ENCODE data around the gene PDE6A. TPM values are rescaled to one million over a fixed set of nuclear protein-coding genes. Genes with fewer than 3 reads are reported as not detected.

Gene PDE6A
- total and polyA plus RNA-seq, 7 experiments from 2014 or later: 0.11 TPM; not detected in 6

DNA sequence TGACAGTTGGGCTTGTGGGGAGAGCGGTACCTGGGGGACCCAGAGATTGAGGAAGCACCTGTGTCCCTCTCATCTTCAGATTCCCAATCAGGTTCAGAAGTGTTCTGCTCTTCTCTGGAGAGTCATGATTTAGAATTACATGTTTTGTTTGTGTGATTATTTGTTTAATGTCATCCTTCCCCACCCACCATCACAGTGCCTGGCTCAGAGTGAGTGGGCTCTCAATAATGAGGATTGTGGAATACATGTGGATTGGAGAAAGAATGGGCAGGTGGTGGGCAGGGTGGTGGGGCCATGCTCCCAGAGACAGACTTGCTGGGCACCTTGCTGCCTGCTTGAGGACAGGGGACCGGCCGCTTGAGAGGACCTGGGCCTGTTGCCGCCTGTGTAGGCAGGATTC is 126.5 kb downstream of the PDE6A start:
- Histone ChIP-seq H3K4me3 (ENCODE audit: low read length) (no peak overlapping the region), H3K4me1 (ENCODE audit: control insufficient read depth in 2 of 2, insufficient read depth in 2 of 2, low read length in 2 of 2) (no peaks in the 10 kb centered on the region), H3K27ac (ENCODE audit: low read depth, low read length) (no peak overlapping the region), H3K27me3 (ENCODE audit: control insufficient read depth in 2 of 2, insufficient read depth in 2 of 2, low read length in 2 of 2) (no peaks in the 10 kb centered on the region), H3K9me3 (ENCODE audit: control insufficient read depth in 2 of 3, low read length in 3 of 3) (no peaks in the 10 kb centered on the region), H3K36me3 (ENCODE audit: control insufficient read depth in 2 of 3, insufficient read depth in 3 of 3, low read length in 3 of 3) (peaks cover 0 to 6% (median 0%) of the 10 kb centered on the region in 3 experiments)
- ChIA-PET CTCF (interaction anchor here (0.7 to 0.8 kb wide), 2 partner anchors 74 to 179 kb away, joined by 3 read pairs; no protein-coding TSS in a partner anchor), POLR2A (no interaction called here)
- H3K4me3 Mint-ChIP-seq: no peak overlapping the region
- H3K4me1 Mint-ChIP-seq: peaks cover 0 to 4% (median 0%) of the 10 kb centered on the region in 7 donors
- H3K36me3 Mint-ChIP-seq: peaks cover 0 to 8% (median 0%) of the 10 kb centered on the region in 5 donors
- H3K27ac Mint-ChIP-seq: peak overlapping the region in 1 of 9 donors; percentile 16
- no peaks in the 10 kb centered on the region for H3K27me3 Mint-ChIP-seq
- ATAC-seq: no peak
- no peak for DNase-seq
- intact Hi-C loops (cut with micrococcal nuclease): no loop called here
- H3K9me3 Mint-ChIP-seq: no peaks in the 10 kb centered on the region

DNA sequence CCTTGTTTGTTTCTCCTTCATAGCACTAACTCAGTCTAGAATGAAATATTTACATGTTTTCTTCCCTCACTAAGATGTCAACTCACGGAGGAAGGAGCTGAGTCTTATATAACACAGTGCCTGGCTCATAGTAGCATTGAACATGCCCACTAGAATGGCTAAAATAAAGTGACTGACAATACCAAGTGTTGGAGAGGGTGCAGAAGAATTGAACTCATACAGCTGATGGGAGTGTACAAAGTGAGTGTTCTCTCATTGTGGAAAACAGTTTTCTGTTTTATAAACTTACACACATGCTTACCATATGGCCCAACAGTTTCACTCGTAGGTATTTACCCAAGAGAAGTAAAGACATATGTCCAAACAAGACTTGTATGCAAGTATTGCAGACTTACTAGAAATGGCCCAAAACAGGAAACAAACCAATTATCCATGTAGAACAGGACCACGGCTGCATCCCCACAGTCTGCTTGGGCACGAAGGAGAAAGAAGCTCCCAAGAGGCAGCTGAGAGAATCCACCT is 127.0 kb downstream of the PDE6A start:
- Histone ChIP-seq H3K4me1 (ENCODE audit: control insufficient read depth in 2 of 2, insufficient read depth in 2 of 2, low read length in 2 of 2) (no peaks in the 10 kb centered on the region), H3K27ac (ENCODE audit: low read depth, low read length) (no peak overlapping the region), H3K36me3 (ENCODE audit: control insufficient read depth in 2 of 3, insufficient read depth in 3 of 3, low read length in 3 of 3) (peaks cover 0 to 6% (median 0%) of the 10 kb centered on the region in 3 experiments), H3K9me3 (ENCODE audit: control insufficient read depth in 2 of 3, low read length in 3 of 3) (no peaks in the 10 kb centered on the region), H3K27me3 (ENCODE audit: control insufficient read depth in 2 of 2, insufficient read depth in 2 of 2, low read length in 2 of 2) (no peaks in the 10 kb centered on the region), H3K4me3 (ENCODE audit: low read length) (no peak overlapping the region)
- CTCF ChIA-PET: interaction anchor here (0.8 to 1.6 kb wide), 2 partner anchors 10 to 179 kb away, joined by 3 to 5 read pairs; no protein-coding TSS in a partner anchor
- H3K27me3 Mint-ChIP-seq: no peaks in the 10 kb centered on the region
- peaks cover 0 to 4% (median 0%) of the 10 kb centered on the region in 7 donors for H3K4me1 Mint-ChIP-seq
- no peak for DNase-seq
- H3K27ac Mint-ChIP-seq: peak overlapping the region in 1 of 9 donors; percentile 16
- no peak overlapping the region for H3K4me3 Mint-ChIP-seq
- no peaks in the 10 kb centered on the region for H3K9me3 Mint-ChIP-seq
- intact Hi-C loops (cut with micrococcal nuclease): no loop called here
- POLR2A ChIA-PET: no interaction called here
- H3K36me3 Mint-ChIP-seq: peaks cover 0 to 13% (median 0%) of the 10 kb centered on the region in 5 donors
- ATAC-seq: no peak

DNA sequence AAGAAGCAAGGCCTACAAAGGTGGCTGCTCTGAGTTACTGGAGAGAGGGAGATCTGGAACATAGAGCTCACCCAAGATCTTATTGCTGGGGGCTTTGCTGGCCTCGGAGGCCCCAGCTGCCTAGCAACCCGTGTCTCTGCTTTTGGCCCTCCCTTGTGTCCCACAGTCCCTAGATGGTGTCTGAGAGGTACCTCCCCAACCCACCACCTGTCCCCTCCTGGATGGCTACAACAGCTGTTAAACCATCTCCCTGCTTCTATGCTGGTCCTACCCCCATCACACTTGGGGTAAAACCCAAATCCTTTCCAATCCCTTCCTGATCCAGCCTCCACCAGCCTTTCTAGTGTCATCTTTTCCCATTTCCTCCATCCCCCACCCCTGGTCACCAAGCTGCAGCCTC is 127.9 kb downstream of the PDE6A start:
- POLR2A ChIA-PET: no interaction called here

DNA sequence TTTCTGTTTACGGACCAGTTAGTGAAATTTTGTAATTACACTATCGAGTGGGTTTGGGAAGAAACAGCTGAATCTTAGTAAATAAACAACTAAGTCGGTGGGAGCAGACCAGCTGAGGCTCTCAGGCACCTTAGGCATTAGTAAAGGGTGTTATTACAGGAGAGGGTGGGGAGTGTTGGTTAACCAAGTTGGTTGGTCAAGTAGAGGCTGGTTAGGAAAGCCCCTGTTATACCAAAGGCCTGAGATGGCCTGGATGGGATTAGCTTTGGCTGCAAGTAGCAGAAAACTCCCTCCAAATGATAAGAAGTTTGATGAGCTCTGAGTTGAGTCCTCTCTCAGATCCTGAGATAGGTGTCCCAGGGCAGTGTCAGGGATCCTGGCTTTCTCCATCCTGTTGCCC is 133.1 kb downstream of the PDE6A start:
- ATAC-seq (no peak), DNase-seq (no peak)
- no peaks in the 10 kb centered on the region for H3K9me3 Mint-ChIP-seq
- ChIA-PET POLR2A (no interaction called here), CTCF (no interaction called here)
- H3K9me3 ChIP-seq (ENCODE audit: control insufficient read depth in 2 of 3, low read length in 3 of 3): no peaks in the 10 kb centered on the region
- intact Hi-C loops (cut with micrococcal nuclease): no loop called here
- peaks cover 0 to 5% (median 0%) of the 10 kb centered on the region in 7 donors for H3K4me1 Mint-ChIP-seq
- H3K4me1 ChIP-seq (ENCODE audit: control insufficient read depth in 2 of 2, insufficient read depth in 2 of 2, low read length in 2 of 2): no peaks in the 10 kb centered on the region
- no peak overlapping the region for H3K4me3 Mint-ChIP-seq
- H3K27ac Mint-ChIP-seq: no peak overlapping the region
- H3K27me3 ChIP-seq (ENCODE audit: control insufficient read depth in 2 of 2, insufficient read depth in 2 of 2, low read length in 2 of 2): no peaks in the 10 kb centered on the region
- H3K27me3 Mint-ChIP-seq: no peaks in the 10 kb centered on the region
- H3K36me3 ChIP-seq (ENCODE audit: control insufficient read depth in 2 of 3, insufficient read depth in 3 of 3, low read length in 3 of 3): no peaks in the 10 kb centered on the region
- peaks cover 0 to 5% (median 0%) of the 10 kb centered on the region in 5 donors for H3K36me3 Mint-ChIP-seq
- no peak overlapping the region for H3K4me3 ChIP-seq (ENCODE audit: low read length)
- H3K27ac ChIP-seq (ENCODE audit: low read depth, low read length): no peak overlapping the region

More for the DNA sequence above, 127.9 kb downstream of the PDE6A start:
- no peaks in the 10 kb centered on the region for H3K9me3 ChIP-seq (ENCODE audit: control insufficient read depth in 2 of 3, low read length in 3 of 3)
- DNase-seq: no peak
- H3K36me3 ChIP-seq (ENCODE audit: control insufficient read depth in 2 of 3, insufficient read depth in 3 of 3, low read length in 3 of 3): peaks cover 0 to 6% (median 0%) of the 10 kb centered on the region in 3 experiments
- H3K27me3 ChIP-seq (ENCODE audit: control insufficient read depth in 2 of 2, insufficient read depth in 2 of 2, low read length in 2 of 2): no peaks in the 10 kb centered on the region
- H3K4me3 ChIP-seq (ENCODE audit: low read length): no peak overlapping the region
- no peak overlapping the region for H3K27ac ChIP-seq (ENCODE audit: low read depth, low read length)
- Mint-ChIP-seq H3K27ac (peak overlapping the region in 1 of 9 donors; percentile 51), H3K36me3 (peaks cover 0 to 13% (median 0%) of the 10 kb centered on the region in 5 donors), H3K4me3 (no peak overlapping the region), H3K27me3 (no peaks in the 10 kb centered on the region), H3K4me1 (peaks cover 0 to 4% (median 0%) of the 10 kb centered on the region in 7 donors), H3K9me3 (no peaks in the 10 kb centered on the region)
- ATAC-seq: no peak
- intact Hi-C loops (cut with micrococcal nuclease): no loop called here
- CTCF ChIA-PET: interaction anchor here (0.5 to 1.6 kb wide), 2 partner anchors 11 to 75 kb away, joined by 5 read pairs; no protein-coding TSS in a partner anchor
- no peaks in the 10 kb centered on the region for H3K4me1 ChIP-seq (ENCODE audit: control insufficient read depth in 2 of 2, insufficient read depth in 2 of 2, low read length in 2 of 2)

DNA sequence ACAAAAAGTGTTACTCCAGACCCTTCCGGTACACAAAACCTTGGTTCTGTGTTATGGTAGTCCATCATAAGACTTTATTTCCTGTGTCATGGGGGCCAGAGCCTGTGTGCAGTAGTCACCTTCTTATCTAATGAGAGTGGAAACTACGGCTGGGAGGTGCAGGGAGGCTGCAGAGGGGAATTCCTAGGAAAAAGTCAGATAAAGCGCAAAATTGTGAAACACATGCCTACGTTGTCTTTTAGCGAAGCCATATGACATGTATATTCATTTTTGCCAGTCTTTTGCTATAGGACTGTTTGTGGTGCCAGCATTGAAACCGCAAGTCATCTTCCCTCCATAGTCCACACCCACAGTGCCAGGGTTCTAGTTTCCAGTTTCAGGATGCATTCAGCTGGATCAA is 133.7 kb downstream of the PDE6A start:
- no peaks in the 10 kb centered on the region for H3K27me3 ChIP-seq (ENCODE audit: control insufficient read depth in 2 of 2, insufficient read depth in 2 of 2, low read length in 2 of 2)
- Mint-ChIP-seq H3K27me3 (no peaks in the 10 kb centered on the region), H3K4me1 (peaks cover 0 to 5% (median 0%) of the 10 kb centered on the region in 7 donors), H3K9me3 (no peaks in the 10 kb centered on the region), H3K36me3 (peaks cover 0 to 5% (median 0%) of the 10 kb centered on the region in 5 donors), H3K4me3 (no peak overlapping the region), H3K27ac (no peak overlapping the region)
- DNase-seq (no peak), ATAC-seq (no peak)
- H3K36me3 ChIP-seq (ENCODE audit: control insufficient read depth in 2 of 3, insufficient read depth in 3 of 3, low read length in 3 of 3): no peaks in the 10 kb centered on the region
- ChIA-PET CTCF (no interaction called here), POLR2A (no interaction called here)
- no peaks in the 10 kb centered on the region for H3K4me1 ChIP-seq (ENCODE audit: control insufficient read depth in 2 of 2, insufficient read depth in 2 of 2, low read length in 2 of 2)
- H3K27ac ChIP-seq (ENCODE audit: low read depth, low read length): no peak overlapping the region
- no peak overlapping the region for H3K4me3 ChIP-seq (ENCODE audit: low read length)
- no peaks in the 10 kb centered on the region for H3K9me3 ChIP-seq (ENCODE audit: control insufficient read depth in 2 of 3, low read length in 3 of 3)
- intact Hi-C loops (cut with micrococcal nuclease): no loop called here

DNA sequence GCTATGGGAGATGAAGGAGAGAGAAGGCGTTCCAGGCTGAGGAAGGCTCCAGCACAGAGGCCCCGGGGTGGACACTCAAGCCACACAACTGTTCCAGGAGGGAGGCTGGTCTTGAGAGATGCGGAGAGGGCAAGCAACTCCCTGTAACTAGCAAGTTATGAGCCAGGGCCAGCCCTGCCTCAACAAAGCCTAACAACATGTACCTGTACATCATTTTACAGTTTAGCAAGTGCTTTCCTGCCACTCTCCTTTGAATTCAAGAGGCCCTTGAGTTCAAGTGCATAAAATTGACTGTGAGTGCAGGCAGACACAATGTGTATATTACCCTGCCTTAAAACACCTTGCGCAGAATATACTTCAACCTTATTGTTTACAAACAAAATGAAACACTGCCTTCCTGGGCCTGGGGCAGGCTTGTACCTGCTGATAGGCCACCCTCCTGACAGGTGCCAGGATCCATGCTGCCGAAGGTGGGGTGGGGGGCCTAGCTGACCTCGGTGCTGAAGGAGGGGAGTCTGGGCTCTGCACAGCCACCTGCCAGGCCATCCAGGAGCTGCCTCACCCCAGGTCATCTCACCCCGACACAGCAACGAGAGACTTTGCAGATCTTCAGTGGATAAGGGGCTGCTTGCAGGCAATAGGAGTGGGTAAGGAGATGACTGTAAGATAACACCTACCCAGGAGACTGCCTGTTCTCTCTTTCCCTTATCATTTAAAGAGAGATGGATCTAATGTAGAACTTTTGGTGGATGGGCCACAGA is 134.5 kb downstream of the PDE6A start:
- Mint-ChIP-seq H3K9me3 (no peaks in the 10 kb centered on the region), H3K27ac (no peak overlapping the region), H3K36me3 (peaks cover 0 to 5% (median 0%) of the 10 kb centered on the region in 5 donors), H3K4me1 (peaks cover 0 to 5% (median 0%) of the 10 kb centered on the region in 7 donors), H3K4me3 (no peak overlapping the region), H3K27me3 (no peaks in the 10 kb centered on the region)
- H3K27ac ChIP-seq (ENCODE audit: low read depth, low read length): no peak overlapping the region
- H3K36me3 ChIP-seq (ENCODE audit: control insufficient read depth in 2 of 3, insufficient read depth in 3 of 3, low read length in 3 of 3): no peaks in the 10 kb centered on the region
- H3K4me1 ChIP-seq (ENCODE audit: control insufficient read depth in 2 of 2, insufficient read depth in 2 of 2, low read length in 2 of 2): no peaks in the 10 kb centered on the region
- no peak for DNase-seq
- ChIA-PET POLR2A (no interaction called here), CTCF (interaction anchor here (0.7 kb wide), 1 partner anchor 819 kb away, joined by 3 read pairs; no protein-coding TSS in a partner anchor)
- no peaks in the 10 kb centered on the region for H3K9me3 ChIP-seq (ENCODE audit: control insufficient read depth in 2 of 3, low read length in 3 of 3)
- intact Hi-C loops (cut with micrococcal nuclease): no loop called here
- H3K4me3 ChIP-seq (ENCODE audit: low read length): no peak overlapping the region
- no peaks in the 10 kb centered on the region for H3K27me3 ChIP-seq (ENCODE audit: control insufficient read depth in 2 of 2, insufficient read depth in 2 of 2, low read length in 2 of 2)
- no peak for ATAC-seq
